Hepatocyte (in vitro differentiated cells): ENCODE results near the gene POLDIP2. TPM values are rescaled to one million over a fixed set of nuclear protein-coding genes. Genes with fewer than 3 reads are reported as not detected.

Experiments
- DNase-seq: peaks from one replicate; pipeline ENCODE4 v3.0.0-alpha.2; 2016; ENCODE audit warnings: low spot score
- H2AFZ ChIP-seq: fragments of 200-600 bp; sonication (generic); 2 replicates; pipeline ENCODE4 v1.6.0; 2016; ENCODE audit warnings: antibody characterized with exemption, mild to moderate bottlenecking
- H3K27ac ChIP-seq: fragments of 200-600 bp; sonication (generic); 2 replicates; pipeline ENCODE4 v1.5.1; 2016; ENCODE audit warnings: mild to moderate bottlenecking
- H3K27me3 ChIP-seq: fragments of 200-600 bp; sonication (generic); 2 replicates; pipeline ENCODE4 v1.6.1; 2016
- H3K36me3 ChIP-seq: fragments of 200-600 bp; sonication (generic); replicated peaks from 2 replicates; pipeline ENCODE4 v1.5.1; 2016; ENCODE audit warnings: low read depth; ENCODE audit not compliant: insufficient read depth
- H3K4me1 ChIP-seq: fragments of 200-600 bp; sonication (generic); 2 replicates; pipeline ENCODE4 v1.5.1; 2016; ENCODE audit warnings: mild to moderate bottlenecking, moderate library complexity; ENCODE audit not compliant: insufficient read depth
- H3K4me2 ChIP-seq: fragments of 200-600 bp; sonication (generic); 2 replicates; pipeline ENCODE4 v1.6.0; 2016
- H3K4me3 ChIP-seq: fragments of 200-600 bp; sonication (generic); 2 replicates; pipeline ENCODE4 v1.5.1; 2016; ENCODE audit warnings: mild to moderate bottlenecking
- H3K79me2 ChIP-seq: fragments of 200-600 bp; sonication (generic); 2 replicates; pipeline ENCODE4 v1.6.0; 2017; ENCODE audit warnings: mild to moderate bottlenecking
- H3K9me2 ChIP-seq: fragments of 200-600 bp; sonication (generic); replicated peaks from 2 replicates; pipeline ENCODE4 v1.6.0; 2017; ENCODE audit warnings: mild to moderate bottlenecking; ENCODE audit not compliant: insufficient read depth
- H3K9me3 ChIP-seq: fragments of 200-600 bp; sonication (generic); 2 replicates; pipeline ENCODE4 v1.5.1; 2016; ENCODE audit warnings: low read depth, mild to moderate bottlenecking
- H4K20me1 ChIP-seq: fragments of 200-600 bp; sonication (generic); 2 replicates; pipeline ENCODE4 v1.6.0; 2016; ENCODE audit warnings: mild to moderate bottlenecking; ENCODE audit not compliant: insufficient read depth, poor library complexity, severe bottlenecking
- EZH2 ChIP-seq: fragments of 200-600 bp; sonication (generic); IDR thresholded peaks from 2 replicates; pipeline ENCODE4 v1.6.1; 2016; ENCODE audit warnings: antibody characterized with exemption, mild to moderate bottlenecking, borderline replicate concordance
- EZH2phosphoT487 ChIP-seq: fragments of 200-600 bp; sonication (generic); IDR thresholded peaks from one replicate; pipeline ENCODE4 v1.6.1; 2018; ENCODE audit warnings: antibody characterized with exemption, mild to moderate bottlenecking, low read depth, moderate library complexity; ENCODE audit not compliant: unreplicated experiment, severe bottlenecking
- WGBS: methylation state at CpG from one replicate; pipeline ENCODE4 v1.1.6; 2016; ENCODE audit warnings: low lambda C conversion rate; ENCODE audit errors: missing lambda C conversion rate; 5-methylcytosine and 5-hydroxymethylcytosine counted together
- polyA plus RNA-seq: library from polyadenylated mRNA; unstranded; fragments of >200 nt; fragmentation: Nextera tagmentation; extraction: Ambion mirVana; gene quantifications from 2 replicates; pipeline ENCODE4 v1.2.1, GENCODE V29; 2016
- total RNA-seq: library from RNA; depleted of rRNA; stranded (reverse); fragments of >200 nt; gene quantifications from 2 replicates; pipeline ENCODE4 v1.2.3, GENCODE V29; 2014
- TF ChIP-seq, protein P1 (sequence below): fragments of 200-600 bp; sonication (generic); IDR thresholded peaks from 2 replicates; pipeline ENCODE4 v1.5.1; 2016; ENCODE audit warnings: antibody characterized with exemption, mild to moderate bottlenecking; ENCODE audit not compliant: poor library complexity

Gene POLDIP2
- total and polyA plus RNA-seq, 2 experiments from 2014 or later = 82.9 to 122 TPM

GRCh38 chr17:28372203-28372944, 15.0 kb upstream of the POLDIP2 start:
- peak overlapping the region; percentile 89 for H3K4me2 ChIP-seq
- H3K79me2 ChIP-seq = peaks cover 8% of the 10 kb centered on the region
- peaks cover 7% of the 10 kb centered on the region for H3K27me3 ChIP-seq
- no peaks in the 10 kb centered on the region for H3K36me3 ChIP-seq
- H3K9me3 ChIP-seq = no peaks in the 10 kb centered on the region
- H3K9me2 ChIP-seq = no peaks in the 10 kb centered on the region
- H3K4me3 ChIP-seq = peak overlapping the region; percentile 72
- peaks cover 13% of the 10 kb centered on the region for H4K20me1 ChIP-seq
- peak overlapping the region; percentile 73 for H3K27ac ChIP-seq
- H2AFZ ChIP-seq = peak overlapping the region; percentile 53
- 14% methylated on average over 51 of the region's 53 CpGs for WGBS
- DNase-seq = peak; percentile 47
- TF ChIP-seq EZH2 (no peak), EZH2phosphoT487 (no peak)
- TF ChIP-seq, protein P1, sequence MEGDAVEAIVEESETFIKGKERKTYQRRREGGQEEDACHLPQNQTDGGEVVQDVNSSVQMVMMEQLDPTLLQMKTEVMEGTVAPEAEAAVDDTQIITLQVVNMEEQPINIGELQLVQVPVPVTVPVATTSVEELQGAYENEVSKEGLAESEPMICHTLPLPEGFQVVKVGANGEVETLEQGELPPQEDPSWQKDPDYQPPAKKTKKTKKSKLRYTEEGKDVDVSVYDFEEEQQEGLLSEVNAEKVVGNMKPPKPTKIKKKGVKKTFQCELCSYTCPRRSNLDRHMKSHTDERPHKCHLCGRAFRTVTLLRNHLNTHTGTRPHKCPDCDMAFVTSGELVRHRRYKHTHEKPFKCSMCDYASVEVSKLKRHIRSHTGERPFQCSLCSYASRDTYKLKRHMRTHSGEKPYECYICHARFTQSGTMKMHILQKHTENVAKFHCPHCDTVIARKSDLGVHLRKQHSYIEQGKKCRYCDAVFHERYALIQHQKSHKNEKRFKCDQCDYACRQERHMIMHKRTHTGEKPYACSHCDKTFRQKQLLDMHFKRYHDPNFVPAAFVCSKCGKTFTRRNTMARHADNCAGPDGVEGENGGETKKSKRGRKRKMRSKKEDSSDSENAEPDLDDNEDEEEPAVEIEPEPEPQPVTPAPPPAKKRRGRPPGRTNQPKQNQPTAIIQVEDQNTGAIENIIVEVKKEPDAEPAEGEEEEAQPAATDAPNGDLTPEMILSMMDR = no peak
- H3K4me1 ChIP-seq = peaks cover 24% of the 10 kb centered on the region

GRCh38 chr17:28371245-28372202, 14.2 kb upstream of the POLDIP2 start, which contains the start of gene SARM1:
TSS of gene SARM1 (plus strand) at chr17:28371694. CDS start at chr17:28372033, 339 bp downstream.
- peaks cover 8% of the 10 kb centered on the region for H3K79me2 ChIP-seq
- H3K4me3 ChIP-seq = peak within 1 kb of the TSS; percentile 72
- no peaks in the 10 kb centered on the region for H3K9me2 ChIP-seq
- no peaks in the 10 kb centered on the region for H3K9me3 ChIP-seq
- peak within 1 kb of the TSS; percentile 53 for H2AFZ ChIP-seq
- DNase-seq = peak; percentile 94
- H3K4me1 ChIP-seq = peaks cover 24% of the 10 kb centered on the region
- peak within 1 kb of the TSS; percentile 92 for H3K27ac ChIP-seq
- 1% methylated on average over 63 of the region's 80 CpGs for WGBS
- H3K4me2 ChIP-seq = peak within 1 kb of the TSS; percentile 89
- H3K36me3 ChIP-seq = no peaks in the 10 kb centered on the region
- peaks cover 7% of the 10 kb centered on the region for H3K27me3 ChIP-seq
- TF ChIP-seq EZH2phosphoT487 = no peak
- TF ChIP-seq, protein P1 = no peak
- no peak for TF ChIP-seq EZH2
- peaks cover 13% of the 10 kb centered on the region for H4K20me1 ChIP-seq

DNA sequence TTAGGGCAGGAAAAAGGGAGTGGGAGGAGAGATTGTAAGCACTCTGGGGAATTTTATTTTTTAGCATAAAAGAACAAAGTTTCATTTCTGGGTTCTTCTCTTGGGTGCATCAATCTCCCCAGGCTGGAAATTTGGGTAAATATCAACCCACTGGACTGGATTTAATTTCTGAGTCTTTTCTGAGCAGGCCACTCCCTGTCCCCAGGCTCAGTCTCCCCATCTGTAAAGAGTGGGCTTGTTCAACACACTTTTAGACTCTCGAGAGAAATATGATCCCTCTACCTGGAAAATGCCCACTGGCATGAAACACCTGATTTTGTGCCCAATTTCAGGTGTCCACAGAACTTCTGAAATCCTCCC, 13.4 kb upstream of the POLDIP2 start:
- Histone ChIP-seq H3K4me3 (no peak overlapping the region), H3K9me3 (no peaks in the 10 kb centered on the region), H3K4me2 (peak overlapping the region; percentile 89), H3K4me1 (peaks cover 24% of the 10 kb centered on the region), H3K27me3 (peaks cover 7% of the 10 kb centered on the region), H3K27ac (peak overlapping the region; percentile 92), H3K79me2 (peaks cover 8% of the 10 kb centered on the region), H4K20me1 (peaks cover 13% of the 10 kb centered on the region), H3K36me3 (no peaks in the 10 kb centered on the region), H2AFZ (no peak overlapping the region), H3K9me2 (no peaks in the 10 kb centered on the region)
- no peak for TF ChIP-seq EZH2phosphoT487
- TF ChIP-seq EZH2 = no peak
- TF ChIP-seq, protein P1 = no peak
- DNase-seq = no peak
- 40% methylated on average over 1 of the region's 1 CpG for WGBS
